GM12864 (cell line): ENCODE data around the gene ERG.

ENCODE experiments used
- DNase-seq: peaks from one replicate; pipeline ENCODE4 v3.0.0-alpha.2; 2011; ENCODE audit warnings: low read depth
- H3K4me3 ChIP-seq: 2 replicates; pipeline ENCODE4 v1.5.1; 2011; ENCODE audit warnings: mild to moderate bottlenecking, low read depth, low read length, control low read depth
- TF ChIP-seq, protein P1 (sequence below): IDR thresholded peaks from 2 replicates; pipeline ENCODE4 v1.5.1; 2011; ENCODE audit warnings: low read depth, mild to moderate bottlenecking, moderate library complexity, low read length, control low read depth, inconsistent platforms; ENCODE audit errors: missing control alignments

ERG gene

DNA sequence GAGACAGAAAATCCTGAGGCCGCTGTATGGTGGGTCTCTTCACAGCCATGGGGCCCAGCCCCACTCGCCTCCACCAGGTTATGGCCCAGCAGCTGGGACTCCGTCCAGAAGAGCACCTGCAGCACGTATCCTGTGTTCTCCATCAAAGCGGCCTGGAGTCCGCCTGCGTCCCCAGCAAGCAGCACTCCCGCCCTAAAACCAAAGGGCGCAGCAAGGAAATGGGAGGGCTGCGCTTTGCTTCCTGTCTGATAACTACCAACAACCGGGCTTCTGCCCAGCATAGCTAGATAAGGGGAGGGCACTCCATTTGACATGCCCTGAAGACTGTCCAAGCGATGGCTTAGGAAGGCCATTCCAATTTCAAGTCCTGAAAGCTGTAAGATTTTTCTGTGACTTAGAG lies 121.6 kb downstream of the ERG start:
- TF ChIP-seq, protein P1, sequence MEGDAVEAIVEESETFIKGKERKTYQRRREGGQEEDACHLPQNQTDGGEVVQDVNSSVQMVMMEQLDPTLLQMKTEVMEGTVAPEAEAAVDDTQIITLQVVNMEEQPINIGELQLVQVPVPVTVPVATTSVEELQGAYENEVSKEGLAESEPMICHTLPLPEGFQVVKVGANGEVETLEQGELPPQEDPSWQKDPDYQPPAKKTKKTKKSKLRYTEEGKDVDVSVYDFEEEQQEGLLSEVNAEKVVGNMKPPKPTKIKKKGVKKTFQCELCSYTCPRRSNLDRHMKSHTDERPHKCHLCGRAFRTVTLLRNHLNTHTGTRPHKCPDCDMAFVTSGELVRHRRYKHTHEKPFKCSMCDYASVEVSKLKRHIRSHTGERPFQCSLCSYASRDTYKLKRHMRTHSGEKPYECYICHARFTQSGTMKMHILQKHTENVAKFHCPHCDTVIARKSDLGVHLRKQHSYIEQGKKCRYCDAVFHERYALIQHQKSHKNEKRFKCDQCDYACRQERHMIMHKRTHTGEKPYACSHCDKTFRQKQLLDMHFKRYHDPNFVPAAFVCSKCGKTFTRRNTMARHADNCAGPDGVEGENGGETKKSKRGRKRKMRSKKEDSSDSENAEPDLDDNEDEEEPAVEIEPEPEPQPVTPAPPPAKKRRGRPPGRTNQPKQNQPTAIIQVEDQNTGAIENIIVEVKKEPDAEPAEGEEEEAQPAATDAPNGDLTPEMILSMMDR: no peak
- no peak overlapping the region for H3K4me3 ChIP-seq
- DNase-seq: no peak

DNA sequence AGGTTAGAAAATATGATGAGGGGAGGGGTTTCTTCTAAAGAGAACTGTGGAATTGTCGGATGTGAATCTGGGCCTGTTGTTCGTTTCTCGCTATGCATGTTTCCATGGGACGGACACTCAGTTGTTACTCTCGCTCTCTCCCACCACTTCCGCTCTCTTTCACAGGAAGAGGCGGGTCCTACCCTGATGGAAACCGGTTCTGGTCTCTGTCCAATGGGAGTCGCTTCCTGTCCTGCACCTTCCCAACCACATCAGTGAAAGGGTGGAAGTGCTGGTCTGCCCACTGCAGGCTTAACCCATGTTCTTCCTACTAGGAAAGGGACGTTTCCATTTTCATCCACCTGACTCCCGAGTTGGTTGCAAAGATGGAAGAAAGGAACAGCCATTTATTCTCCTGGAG lies 122.0 kb downstream of the ERG start:
- H3K4me3 ChIP-seq: no peak overlapping the region
- TF ChIP-seq, protein P1: no peak

DNA sequence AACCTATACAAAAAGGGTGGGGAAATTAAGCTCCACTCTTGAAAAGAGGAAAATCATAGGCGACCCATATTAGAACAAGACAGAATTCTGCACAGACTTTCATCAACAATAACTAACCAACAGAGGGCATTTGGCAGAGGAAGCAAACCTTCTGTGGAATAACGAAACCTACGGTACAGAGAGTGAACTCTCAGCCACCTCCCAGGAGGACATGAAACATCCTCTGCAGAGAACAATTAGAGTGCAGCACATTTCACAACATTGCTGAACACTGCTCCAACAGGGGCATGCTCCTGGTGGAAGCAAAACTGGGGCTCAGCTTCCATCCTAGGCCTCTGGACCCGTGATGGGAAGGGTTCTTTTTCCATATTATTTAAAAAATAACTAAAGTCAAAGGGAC lies 130.6 kb downstream of the ERG start:
- TF ChIP-seq, protein P1: no peak
- H3K4me3 ChIP-seq: no peak overlapping the region
- no peak for DNase-seq

More for the DNA sequence above, 122.0 kb downstream of the ERG start:
- DNase-seq: no peak

DNA sequence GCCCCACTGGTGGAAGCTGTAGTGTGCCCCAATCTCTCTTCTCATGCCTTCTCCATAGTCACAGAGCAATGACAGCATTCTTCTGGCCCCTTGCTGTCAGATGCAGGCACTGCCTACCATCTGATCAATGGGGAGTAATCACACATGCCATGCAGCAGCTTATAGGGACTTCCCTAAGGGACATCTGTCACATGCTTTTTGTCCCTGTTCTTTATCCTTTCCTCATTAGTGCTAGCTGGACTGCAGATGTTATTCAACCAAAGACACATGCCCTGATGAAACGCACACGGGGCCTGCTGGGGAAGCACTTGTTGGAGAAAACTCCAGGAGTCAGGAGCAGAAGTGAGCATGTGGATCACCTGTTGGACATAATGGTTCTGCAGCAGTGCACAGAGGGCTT lies 132.8 kb downstream of the ERG start:
- H3K4me3 ChIP-seq: no peak overlapping the region
- DNase-seq: no peak
- TF ChIP-seq, protein P1: no peak

DNA sequence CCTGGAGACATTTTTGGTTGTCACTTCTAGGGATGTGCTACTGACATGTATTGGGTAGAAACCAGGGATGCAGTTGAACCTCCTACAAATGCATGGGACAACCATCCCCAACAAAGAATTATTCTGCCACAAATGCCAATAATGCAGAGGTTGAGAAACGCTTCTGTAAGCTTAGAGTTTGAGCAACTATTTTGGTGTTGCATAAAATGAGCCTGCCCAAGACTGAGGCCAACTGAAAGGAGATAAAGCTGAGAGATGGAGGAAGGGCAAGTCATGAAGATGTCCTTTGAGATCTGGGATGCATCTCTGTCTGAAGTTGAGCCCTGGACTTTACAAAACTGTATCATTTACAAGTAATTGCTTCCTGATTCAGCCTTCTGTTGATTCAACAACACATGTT lies 134.6 kb downstream of the ERG start:
- no peak for DNase-seq
- no peak overlapping the region for H3K4me3 ChIP-seq
- TF ChIP-seq, protein P1: no peak

DNA sequence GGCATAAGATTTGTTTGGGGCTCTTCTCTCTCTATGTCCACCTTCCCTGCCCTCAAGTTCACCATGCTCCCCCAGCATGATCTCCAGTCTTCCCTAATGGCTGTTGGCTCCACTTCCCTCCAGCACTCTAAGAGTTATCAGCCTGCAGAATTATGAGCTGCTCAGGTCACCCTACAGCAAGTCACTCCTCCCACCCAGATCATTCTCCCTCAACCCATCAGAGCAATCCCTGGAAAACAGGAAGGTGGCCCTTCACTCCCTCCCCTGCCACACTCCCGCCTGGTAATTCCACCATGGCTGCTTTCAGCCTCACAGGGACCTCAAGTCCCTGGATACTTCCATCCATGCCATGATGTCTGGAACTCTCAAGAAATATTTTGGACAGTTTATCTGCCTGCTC lies 137.0 kb downstream of the ERG start:
- TF ChIP-seq, protein P1: no peak
- no peak for DNase-seq
- no peak overlapping the region for H3K4me3 ChIP-seq

DNA sequence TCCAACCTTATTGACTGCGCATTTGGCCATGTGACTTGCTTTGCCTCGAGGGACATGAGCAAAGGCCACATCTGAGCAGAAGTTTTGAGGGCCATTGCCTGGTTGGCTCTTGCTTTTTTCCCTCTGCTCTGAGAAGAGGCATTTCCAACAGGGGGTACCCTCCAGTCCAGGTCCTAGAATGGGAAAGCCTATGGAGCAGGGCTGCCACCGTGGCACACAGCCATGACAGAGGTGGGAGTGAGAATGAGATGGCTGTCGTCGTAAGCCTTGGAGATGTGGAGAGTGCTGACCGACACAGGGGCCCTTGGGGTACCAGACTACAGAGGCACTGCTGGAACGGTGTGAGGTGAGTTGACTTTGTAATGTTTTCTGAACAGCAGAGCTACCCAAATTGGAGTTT lies 138.4 kb downstream of the ERG start:
- TF ChIP-seq, protein P1: no peak
- H3K4me3 ChIP-seq: no peak overlapping the region
- no peak for DNase-seq
